GM19099 (cell line): ENCODE data around the gene ZNF385B.

Experiments used
- POLR2A ChIP-seq: IDR thresholded peaks from 3 replicates; pipeline ENCODE4 v1.6.1; 2011; ENCODE audit warnings: low read depth; ENCODE audit not compliant: insufficient read length; ENCODE audit errors: extremely low read depth

Gene ZNF385B

GRCh38 chr2:179862898-179863458 lies 1.6 kb upstream of the ZNF385B start:
- TF ChIP-seq POLR2A = no peak

- TF ChIP-seq POLR2A = no peak
Measured at GRCh38 chr2:179861027-179861415, 391 bp downstream of the ZNF385B start.

- TF ChIP-seq POLR2A = no peak
Measured at GRCh38 chr2:179860255-179861026, 971 bp downstream of the ZNF385B start.

GRCh38 chr2:179859523-179859922 lies 1.9 kb downstream of the ZNF385B start:
- no peak for TF ChIP-seq POLR2A

- no peak for TF ChIP-seq POLR2A
Measured at GRCh38 chr2:179857236-179857635, 4.2 kb downstream of the ZNF385B start.

- no peak for TF ChIP-seq POLR2A
Measured at GRCh38 chr2:179856205-179856604, 5.2 kb downstream of the ZNF385B start.

- no peak for TF ChIP-seq POLR2A
Measured at GRCh38 chr2:179855673-179856072, 5.7 kb downstream of the ZNF385B start.

GRCh38 chr2:179854891-179855290 lies 6.5 kb downstream of the ZNF385B start:
- TF ChIP-seq POLR2A = no peak

GRCh38 chr2:179853108-179853507 lies 8.3 kb downstream of the ZNF385B start:
- no peak for TF ChIP-seq POLR2A

GRCh38 chr2:179850188-179850587 lies 11.2 kb downstream of the ZNF385B start:
- TF ChIP-seq POLR2A = no peak

GRCh38 chr2:179849719-179850118 lies 11.7 kb downstream of the ZNF385B start:
- no peak for TF ChIP-seq POLR2A

GRCh38 chr2:179843541-179843940 lies 17.9 kb downstream of the ZNF385B start:
- TF ChIP-seq POLR2A = no peak

- TF ChIP-seq POLR2A = no peak
Measured at GRCh38 chr2:179842498-179843153, 18.8 kb downstream of the ZNF385B start.

GRCh38 chr2:179840840-179841239 lies 20.6 kb downstream of the ZNF385B start:
- TF ChIP-seq POLR2A = no peak

- TF ChIP-seq POLR2A = no peak
Measured at GRCh38 chr2:179837408-179837807, 24.0 kb downstream of the ZNF385B start.
